Stimulated activated CD4-positive, alpha-beta T cell treated with anti-CD3 and anti-CD28 coated beads, Interleukin-4, amount 100 ng/mL, for 1 hour (primary cell): ENCODE results near the gene SRSF12.
A peak's percentile ranks its signal among the peaks of the same experiment; 100 is the strongest.
"Not testable (repeated sequence)": the region's sequence is repeated elsewhere in the genome, so short reads cannot be mapped to it uniquely, and the experiment has no call there.

ENCODE experiments used
- DNase-seq: peaks from one replicate; pipeline ENCODE4 v3.0.0-alpha.2; 2020

Gene SRSF12

GRCh38 chr6:89128256-89128671, 10.4 kb upstream of the SRSF12 start:
- not testable (repeated sequence) for DNase-seq

DNA sequence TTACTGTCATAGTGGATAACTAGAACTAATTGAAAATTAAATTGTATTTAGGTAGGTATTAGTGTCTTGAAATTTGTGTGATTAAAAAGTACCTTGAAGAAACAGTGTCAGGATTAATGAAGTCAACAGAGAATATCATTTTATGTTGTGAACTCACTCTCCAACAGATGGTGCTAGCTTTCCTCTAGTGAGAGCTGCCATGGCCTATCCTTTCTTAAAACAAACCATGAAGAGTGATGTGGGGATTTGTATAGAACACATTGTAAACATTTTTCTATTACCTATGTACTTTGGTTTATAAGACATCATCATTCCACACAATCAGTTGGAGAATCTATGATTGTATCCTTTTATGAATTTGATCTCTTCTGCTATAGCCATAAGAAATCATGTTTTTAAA, 4.8 kb upstream of the SRSF12 start:
- no peak for DNase-seq

DNA sequence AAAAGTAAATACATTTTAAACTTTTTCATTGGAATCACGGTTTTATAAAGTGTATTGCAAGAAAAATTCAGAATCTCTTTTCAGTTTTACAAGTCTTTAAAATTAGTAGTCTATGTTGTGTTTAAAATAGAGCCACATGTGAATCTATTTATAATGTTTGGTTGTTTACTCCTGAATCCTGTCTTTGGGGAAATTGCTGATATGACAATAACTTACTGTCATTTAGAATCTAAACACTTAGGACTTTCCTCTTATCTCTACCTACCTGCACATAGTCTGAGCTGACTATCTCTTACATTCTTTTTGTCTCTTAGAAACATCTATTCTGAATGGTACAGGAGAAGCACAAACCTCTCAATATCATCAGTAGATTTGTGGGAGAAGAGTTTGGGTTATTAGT, 4.1 kb upstream of the SRSF12 start:
- DNase-seq, result no peak

GRCh38 chr6:89120371-89120770, 2.5 kb upstream of the SRSF12 start:
- no peak for DNase-seq

GRCh38 chr6:89118931-89119330, 1.1 kb upstream of the SRSF12 start:
- no peak for DNase-seq

DNA sequence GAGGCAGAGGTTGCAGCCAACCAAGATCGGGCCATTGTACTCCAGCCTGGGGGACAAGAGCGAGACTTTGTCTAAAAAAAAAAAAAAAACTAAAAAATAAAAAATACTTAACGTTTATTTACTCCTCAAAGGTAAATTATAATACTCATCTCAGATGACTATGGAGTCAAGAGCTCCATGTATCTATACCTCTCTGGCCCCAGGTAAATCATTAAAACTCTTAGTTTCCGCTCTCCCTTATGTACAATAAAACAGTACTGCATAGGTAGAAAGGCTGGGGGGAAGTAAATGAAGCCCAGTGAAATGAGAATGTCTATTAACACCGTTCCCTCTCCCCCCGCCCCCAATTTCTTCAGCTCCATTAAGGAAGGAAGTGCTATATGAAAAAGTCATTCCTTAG, 1.2 kb downstream of the SRSF12 start:
- no peak for DNase-seq

GRCh38 chr6:89111933-89112332, 5.9 kb downstream of the SRSF12 start:
- DNase-seq, result no peak

DNA sequence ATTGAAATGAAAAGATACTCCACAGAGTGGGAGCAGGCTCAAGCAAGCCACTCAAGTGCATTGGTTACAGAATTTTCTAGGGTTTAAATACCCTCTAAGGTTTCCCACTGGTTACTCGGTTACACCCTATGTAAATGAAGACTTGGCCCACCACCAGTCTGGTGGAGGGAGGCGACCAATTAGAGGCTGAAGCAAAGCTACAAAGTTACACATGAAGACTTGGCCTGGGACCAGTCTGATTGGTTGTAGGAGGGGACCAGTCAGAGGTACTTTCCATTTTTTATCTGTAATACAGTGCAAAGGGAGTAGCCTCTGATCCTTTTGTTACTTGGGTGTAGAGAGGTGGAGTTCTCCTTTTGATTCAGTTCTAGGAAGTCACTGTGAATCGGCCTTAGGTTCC, 7.6 kb downstream of the SRSF12 start:
- no peak for DNase-seq

DNA sequence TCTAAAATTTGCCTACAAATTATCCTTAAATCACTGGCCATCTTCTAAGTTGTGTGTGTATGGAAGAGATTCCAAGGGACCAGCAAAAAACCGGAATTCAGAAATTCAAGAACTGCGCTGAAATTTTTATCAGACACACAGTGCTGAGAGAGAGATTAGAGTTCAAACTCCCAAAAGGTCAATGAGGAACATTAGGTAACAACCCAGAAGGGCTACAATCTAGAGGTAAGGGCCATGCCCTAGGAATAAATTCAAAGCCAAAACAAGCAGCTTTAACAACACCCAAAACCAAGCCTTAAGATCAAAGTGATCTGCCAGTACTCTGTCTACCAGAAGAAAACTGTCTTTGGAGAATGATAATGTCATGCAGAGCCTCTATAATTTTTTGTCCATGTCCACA, 17.8 kb downstream of the SRSF12 start:
- DNase-seq, result no peak

DNA sequence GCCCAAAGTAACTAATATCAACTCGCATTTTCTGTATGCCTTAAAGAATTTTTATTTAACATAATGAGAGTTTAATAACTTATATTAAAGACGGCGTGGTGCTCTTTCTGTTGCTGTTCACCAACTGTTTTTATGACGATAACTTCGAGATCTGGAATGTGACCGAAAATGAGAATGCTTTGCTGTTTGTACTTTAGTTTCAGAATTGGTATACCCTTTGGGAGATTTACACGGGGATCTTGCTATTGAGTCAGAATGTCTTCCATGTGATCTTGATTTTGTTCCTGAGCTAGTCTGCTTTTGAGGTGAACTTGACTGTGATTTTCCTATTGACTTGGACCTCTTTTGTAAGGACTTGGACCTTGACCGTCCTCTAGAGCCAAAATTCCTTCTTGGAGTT, 19.4 kb downstream of the SRSF12 start:
- no peak for DNase-seq

- DNase-seq, result no peak
Measured at GRCh38 chr6:89087881-89088280, 30.0 kb downstream of the SRSF12 start.

DNA sequence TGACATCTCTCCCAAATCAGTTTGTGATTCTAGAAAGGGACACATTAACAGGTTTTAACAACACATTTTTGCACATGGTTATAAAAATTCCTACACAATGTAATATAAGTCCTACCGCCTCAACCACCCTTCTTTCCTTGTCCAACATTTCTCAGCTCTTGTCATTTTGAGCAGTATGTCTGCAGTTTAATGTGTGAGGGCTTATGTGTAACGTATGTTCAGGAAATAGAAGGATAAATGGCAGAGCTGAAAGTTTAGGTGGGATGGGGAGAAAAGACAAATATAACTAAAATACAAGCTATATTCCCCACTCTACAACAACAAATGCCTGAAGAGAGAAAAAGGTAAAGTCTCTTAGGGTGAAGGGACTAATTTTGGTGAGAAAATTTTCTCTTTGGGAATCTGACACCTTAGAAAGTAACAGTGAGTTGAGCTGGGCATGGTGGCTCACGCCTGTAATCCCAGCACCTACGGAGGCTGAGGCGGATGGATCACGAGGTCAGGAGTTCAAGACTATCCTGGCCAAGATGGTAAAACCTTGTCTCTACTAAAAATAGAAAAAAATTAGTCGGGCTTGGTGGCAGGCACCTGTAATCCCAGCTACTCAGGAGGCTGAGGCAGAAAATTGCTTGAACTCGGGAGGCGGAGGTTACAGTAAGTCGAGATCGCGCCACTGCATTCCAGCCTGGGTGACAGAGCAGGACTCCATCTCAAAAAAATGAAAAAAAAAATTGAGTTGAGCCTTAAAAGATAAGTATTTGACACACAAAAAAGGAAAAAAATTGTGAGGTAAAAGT, 32.3 kb downstream of the SRSF12 start:
- no peak for DNase-seq

- DNase-seq, result no peak
Measured at GRCh38 chr6:89084954-89085353, 32.9 kb downstream of the SRSF12 start.

DNA sequence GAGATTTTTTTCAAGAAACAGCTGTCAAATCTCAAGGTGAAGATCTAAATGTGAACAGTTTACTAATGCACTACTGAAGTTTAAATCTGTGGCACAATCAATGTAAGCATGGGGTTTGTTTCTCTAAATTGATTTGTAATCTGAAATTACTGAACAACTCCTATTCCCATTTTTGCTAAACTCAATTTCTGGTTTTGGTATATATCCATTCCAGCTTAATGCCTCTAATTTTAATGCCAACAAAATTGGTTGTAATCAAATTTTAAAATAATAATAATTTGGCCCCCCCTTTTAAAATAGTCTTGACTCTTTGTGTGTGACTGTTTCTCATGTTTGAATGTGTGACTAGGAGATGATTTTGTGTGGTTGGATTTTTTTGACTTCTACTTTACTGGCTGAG, 33.3 kb downstream of the SRSF12 start:
- DNase-seq, result no peak

DNA sequence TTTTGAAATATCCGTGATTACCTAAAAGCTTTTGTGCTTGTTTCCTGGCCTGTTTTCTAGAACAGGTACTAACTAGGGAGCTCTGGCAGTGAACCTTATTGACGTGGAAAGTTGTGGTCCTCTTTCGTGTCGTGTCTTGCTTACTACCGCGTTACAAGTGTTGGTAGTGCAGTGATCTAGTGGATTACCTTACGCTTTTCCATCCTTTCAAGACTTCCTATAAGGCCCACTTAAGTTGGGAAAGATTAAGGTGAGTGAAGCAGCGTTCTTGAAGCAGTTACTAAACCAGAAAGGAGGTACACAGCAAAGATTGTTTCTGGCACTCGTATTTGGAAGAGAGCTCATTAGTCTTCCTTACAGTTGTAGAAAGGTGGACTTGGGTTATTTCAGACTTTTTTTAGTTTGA, 35.4 kb downstream of the SRSF12 start:
- DNase-seq, result no peak

- DNase-seq, result peak; percentile 99
Measured at GRCh38 chr6:89081423-89082322, 36.2 kb downstream of the SRSF12 start.

DNA sequence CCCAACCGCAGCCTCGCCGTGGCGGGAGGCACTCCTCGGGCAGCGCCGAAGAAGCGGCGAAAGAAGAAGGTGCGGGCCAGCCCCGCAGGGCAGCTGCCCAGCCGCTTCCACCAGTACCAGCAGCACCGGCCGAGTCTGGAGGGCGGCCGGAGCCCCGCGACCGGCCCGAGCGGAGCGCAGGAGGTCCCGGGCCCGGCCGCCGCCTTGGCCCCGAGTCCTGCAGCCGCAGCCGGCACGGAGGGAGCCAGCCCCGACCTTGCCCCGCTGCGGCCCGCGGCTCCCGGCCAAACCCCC, 36.8 kb downstream of the SRSF12 start:
- DNase-seq, result no peak

GRCh38 chr6:89080281-89081128, 37.4 kb downstream of the SRSF12 start, which contains the start of gene PNRC1:
TSS of gene PNRC1 (plus strand) at chr6:89080751. CDS start at chr6:89080895, 144 bp downstream.
- DNase-seq, result peak; percentile 100

DNA sequence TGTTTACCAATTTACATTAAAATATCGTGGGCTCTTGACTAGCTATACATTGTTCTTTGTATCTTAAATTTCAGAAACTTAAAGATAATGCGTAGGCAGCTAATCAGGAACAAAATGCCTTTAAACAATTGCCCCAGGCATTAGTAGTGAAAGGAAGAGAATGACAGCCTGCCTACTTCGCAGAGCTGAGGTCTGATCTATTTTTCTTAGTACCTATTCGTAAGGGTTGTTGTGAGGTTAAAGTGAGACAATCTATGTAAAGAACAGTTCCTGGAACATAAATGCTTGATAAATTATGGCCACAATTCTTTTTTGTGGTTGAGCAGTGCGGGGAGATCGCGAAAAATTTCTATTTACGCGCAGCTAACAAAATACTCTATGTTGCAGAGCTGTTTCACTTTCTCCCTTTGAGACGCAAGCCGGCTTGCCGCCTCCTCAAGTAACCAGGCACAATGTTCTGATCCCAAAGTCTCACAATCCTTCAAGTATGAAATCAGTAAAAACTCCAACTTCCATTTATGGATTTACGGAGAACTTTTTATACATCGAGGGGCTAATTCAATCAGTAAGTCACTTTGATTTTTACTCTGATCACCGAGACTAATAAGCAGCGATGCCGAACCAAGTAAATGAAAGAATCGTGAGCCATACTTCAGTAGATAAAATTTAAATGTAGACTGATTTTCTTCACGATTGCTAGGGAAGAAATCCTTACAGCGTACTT, 38.2 kb downstream of the SRSF12 start:
- DNase-seq, result peak; percentile 38

DNA sequence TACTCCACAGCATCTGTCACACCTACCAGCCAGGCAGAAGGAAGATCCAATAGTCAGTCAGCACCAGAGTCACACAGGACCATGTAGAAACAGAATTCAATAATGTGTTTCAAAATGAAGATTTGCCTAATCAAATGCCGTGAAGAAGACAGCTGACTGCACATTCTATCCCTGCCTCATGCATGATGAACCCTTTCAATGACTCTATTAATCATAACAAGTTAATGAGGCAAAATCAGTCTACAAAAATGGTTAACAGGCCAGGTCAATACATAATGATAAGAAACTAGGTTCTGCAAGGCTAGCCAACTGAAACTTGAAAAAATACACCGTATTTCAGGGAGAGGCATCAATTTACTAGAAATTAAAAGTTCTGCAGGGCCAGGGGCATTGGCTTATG, 44.0 kb downstream of the SRSF12 start:
- DNase-seq, result no peak

GRCh38 chr6:89073014-89073620, 44.8 kb downstream of the SRSF12 start:
- DNase-seq, result no peak

GRCh38 chr6:89071036-89071435, 46.8 kb downstream of the SRSF12 start:
- DNase-seq, result no peak
